ENCODE measurements around the gene GPSM1.

- no peak for TF ChIP-seq CTCF (IDR thresholded peaks at IDR 0.05; ENCODE audit: borderline replicate concordance, extremely low read depth, low read length, poor library complexity, severe bottlenecking)
- no peak for TF ChIP-seq EZH2 (IDR thresholded peaks at IDR 0.05; ENCODE audit: borderline replicate concordance, low read depth, low read length, severe bottlenecking)
Observed at GRCh38 chr9:136286987-136287379, 40.4 kb upstream of the GPSM1 start.

All from DND-41 (cell line).